Astrocyte (in vitro differentiated cells and primary cell): ENCODE data around the gene CPOX.

Experiments used
- CTCF ChIP-seq: IDR thresholded peaks from 2 replicates; pipeline ENCODE4 v1.5.1; 2011; ENCODE audit warnings: low read depth, mild to moderate bottlenecking, inconsistent platforms, low read length, moderate library complexity; ENCODE audit not compliant: insufficient read depth
- EZH2 ChIP-seq: IDR thresholded peaks from 2 replicates; pipeline ENCODE4 v1.6.1; 2012; ENCODE audit warnings: mild to moderate bottlenecking, low read length, inconsistent platforms; ENCODE audit not compliant: insufficient read depth

- TF ChIP-seq CTCF (no peak), EZH2 (no peak)
Measured at GRCh38 chr3:98556164-98557130, 37.0 kb downstream of the CPOX start.
